Astrocyte (in vitro differentiated cells and primary cell): ENCODE results near the gene FRMD3.

Experiments
- EZH2 ChIP-seq: IDR thresholded peaks from 2 replicates; pipeline ENCODE4 v1.6.1; 2012; ENCODE audit warnings: mild to moderate bottlenecking, low read length, inconsistent platforms; ENCODE audit not compliant: insufficient read depth
- TF ChIP-seq, protein P1 (sequence below): IDR thresholded peaks from 2 replicates; pipeline ENCODE4 v1.5.1; 2011; ENCODE audit warnings: low read depth, mild to moderate bottlenecking, inconsistent platforms, low read length, moderate library complexity; ENCODE audit not compliant: insufficient read depth

DNA sequence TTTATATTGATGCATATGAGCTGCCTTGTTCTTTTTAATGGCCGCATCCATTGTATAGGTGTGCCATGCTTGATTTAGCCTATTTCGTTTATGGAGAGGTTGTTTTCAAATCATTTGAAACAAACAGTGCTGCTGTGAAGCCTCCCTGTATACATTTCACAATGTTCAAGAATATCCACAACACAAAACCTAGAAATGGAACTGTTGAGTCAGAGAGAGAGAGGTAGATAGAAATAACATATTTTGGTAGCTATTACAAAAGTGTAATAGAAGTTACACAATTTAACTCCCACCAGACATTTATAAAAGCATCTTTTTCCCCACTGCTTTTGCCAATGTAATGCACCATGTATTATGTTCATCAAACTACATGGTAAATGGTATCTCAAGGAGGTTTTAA lies 82.0 kb downstream of the FRMD3 start:
- TF ChIP-seq, protein P1, sequence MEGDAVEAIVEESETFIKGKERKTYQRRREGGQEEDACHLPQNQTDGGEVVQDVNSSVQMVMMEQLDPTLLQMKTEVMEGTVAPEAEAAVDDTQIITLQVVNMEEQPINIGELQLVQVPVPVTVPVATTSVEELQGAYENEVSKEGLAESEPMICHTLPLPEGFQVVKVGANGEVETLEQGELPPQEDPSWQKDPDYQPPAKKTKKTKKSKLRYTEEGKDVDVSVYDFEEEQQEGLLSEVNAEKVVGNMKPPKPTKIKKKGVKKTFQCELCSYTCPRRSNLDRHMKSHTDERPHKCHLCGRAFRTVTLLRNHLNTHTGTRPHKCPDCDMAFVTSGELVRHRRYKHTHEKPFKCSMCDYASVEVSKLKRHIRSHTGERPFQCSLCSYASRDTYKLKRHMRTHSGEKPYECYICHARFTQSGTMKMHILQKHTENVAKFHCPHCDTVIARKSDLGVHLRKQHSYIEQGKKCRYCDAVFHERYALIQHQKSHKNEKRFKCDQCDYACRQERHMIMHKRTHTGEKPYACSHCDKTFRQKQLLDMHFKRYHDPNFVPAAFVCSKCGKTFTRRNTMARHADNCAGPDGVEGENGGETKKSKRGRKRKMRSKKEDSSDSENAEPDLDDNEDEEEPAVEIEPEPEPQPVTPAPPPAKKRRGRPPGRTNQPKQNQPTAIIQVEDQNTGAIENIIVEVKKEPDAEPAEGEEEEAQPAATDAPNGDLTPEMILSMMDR, result no peak
- no peak for TF ChIP-seq EZH2
